Measurements from ENCODE around the gene OPCML. TPM values are rescaled to one million over a fixed set of nuclear protein-coding genes. Genes with fewer than 3 reads are reported as not detected.

OPCML gene
- total and polyA plus RNA-seq, 7 experiments from 2014 or later: not detected

- Histone ChIP-seq H3K36me3 (ENCODE audit: control insufficient read depth in 2 of 3, insufficient read depth in 3 of 3, low read length in 3 of 3) (no peaks in the 10 kb centered on the region), H3K4me1 (ENCODE audit: control insufficient read depth in 2 of 2, insufficient read depth in 2 of 2, low read length in 2 of 2) (no peaks in the 10 kb centered on the region), H3K27ac (ENCODE audit: low read depth, low read length) (no peak overlapping the region), H3K27me3 (ENCODE audit: control insufficient read depth in 2 of 2, insufficient read depth in 2 of 2, low read length in 2 of 2) (no peaks in the 10 kb centered on the region), H3K9me3 (ENCODE audit: control insufficient read depth in 2 of 3, low read length in 3 of 3) (no peaks in the 10 kb centered on the region), H3K4me3 (ENCODE audit: low read length) (no peak overlapping the region)
- Mint-ChIP-seq H3K36me3 (no peaks in the 10 kb centered on the region), H3K9me3 (peaks cover 0 to 12% (median 2%) of the 10 kb centered on the region in 11 donors), H3K4me3 (no peak overlapping the region), H3K4me1 (no peaks in the 10 kb centered on the region), H3K27me3 (peaks cover 0 to 2% (median 0%) of the 10 kb centered on the region in 5 donors), H3K27ac (peak overlapping the region in 1 of 9 donors; percentile 28)
- ChIA-PET CTCF (no interaction called here), POLR2A (no interaction called here)
- intact Hi-C loops (cut with micrococcal nuclease): no loop called here
- ATAC-seq: no peak
- DNase-seq: no peak
Measured at GRCh38 chr11:133545199-133545803, 13.0 kb upstream of the OPCML start.

GRCh38 chr11:133541720-133542095 is 9.4 kb upstream of the OPCML start:
- Histone ChIP-seq H3K9me3 (ENCODE audit: control insufficient read depth in 2 of 3, low read length in 3 of 3) (no peaks in the 10 kb centered on the region), H3K27me3 (ENCODE audit: control insufficient read depth in 2 of 2, insufficient read depth in 2 of 2, low read length in 2 of 2) (no peaks in the 10 kb centered on the region), H3K4me1 (ENCODE audit: control insufficient read depth in 2 of 2, insufficient read depth in 2 of 2, low read length in 2 of 2) (no peaks in the 10 kb centered on the region), H3K27ac (ENCODE audit: low read depth, low read length) (no peak overlapping the region), H3K36me3 (ENCODE audit: control insufficient read depth in 2 of 3, insufficient read depth in 3 of 3, low read length in 3 of 3) (no peaks in the 10 kb centered on the region), H3K4me3 (ENCODE audit: low read length) (no peak overlapping the region)
- peaks cover 0 to 3% (median 0%) of the 10 kb centered on the region in 5 donors for H3K36me3 Mint-ChIP-seq
- H3K4me1 Mint-ChIP-seq: no peaks in the 10 kb centered on the region
- ChIA-PET CTCF (no interaction called here), POLR2A (no interaction called here)
- intact Hi-C loops (cut with micrococcal nuclease): no loop called here
- no peak overlapping the region for H3K4me3 Mint-ChIP-seq
- no peak overlapping the region for H3K27ac Mint-ChIP-seq
- ATAC-seq (no peak), DNase-seq (no peak)
- peaks cover 0 to 5% (median 0%) of the 10 kb centered on the region in 5 donors for H3K27me3 Mint-ChIP-seq
- peaks cover 0 to 18% (median 5%) of the 10 kb centered on the region in 11 donors for H3K9me3 Mint-ChIP-seq

GRCh38 chr11:133541021-133541719 is 8.9 kb upstream of the OPCML start:
- ATAC-seq: no peak
- no peak overlapping the region for H3K27ac ChIP-seq (ENCODE audit: low read depth, low read length)
- Mint-ChIP-seq H3K27me3 (peaks cover 0 to 5% (median 2%) of the 10 kb centered on the region in 5 donors), H3K4me1 (no peaks in the 10 kb centered on the region), H3K36me3 (peaks cover 0 to 3% (median 0%) of the 10 kb centered on the region in 5 donors), H3K9me3 (peaks cover 0 to 18% (median 5%) of the 10 kb centered on the region in 11 donors), H3K27ac (no peak overlapping the region), H3K4me3 (no peak overlapping the region)
- no peaks in the 10 kb centered on the region for H3K27me3 ChIP-seq (ENCODE audit: control insufficient read depth in 2 of 2, insufficient read depth in 2 of 2, low read length in 2 of 2)
- H3K4me3 ChIP-seq (ENCODE audit: low read length): no peak overlapping the region
- no peak for DNase-seq
- intact Hi-C loops (cut with micrococcal nuclease): no loop called here
- ChIA-PET CTCF (no interaction called here), POLR2A (no interaction called here)
- no peaks in the 10 kb centered on the region for H3K4me1 ChIP-seq (ENCODE audit: control insufficient read depth in 2 of 2, insufficient read depth in 2 of 2, low read length in 2 of 2)
- no peaks in the 10 kb centered on the region for H3K9me3 ChIP-seq (ENCODE audit: control insufficient read depth in 2 of 3, low read length in 3 of 3)
- no peaks in the 10 kb centered on the region for H3K36me3 ChIP-seq (ENCODE audit: control insufficient read depth in 2 of 3, insufficient read depth in 3 of 3, low read length in 3 of 3)

GRCh38 chr11:133536198-133536597 is 3.9 kb upstream of the OPCML start:
- H3K4me1 Mint-ChIP-seq: peaks cover 0 to 4% (median 0%) of the 10 kb centered on the region in 7 donors
- ChIA-PET CTCF (no interaction called here), POLR2A (no interaction called here)
- no peak overlapping the region for H3K4me3 Mint-ChIP-seq
- peaks cover 0 to 3% (median 0%) of the 10 kb centered on the region in 5 donors for H3K36me3 Mint-ChIP-seq
- DNase-seq (no peak), ATAC-seq (no peak)
- peaks cover 0 to 10% (median 4%) of the 10 kb centered on the region in 11 donors for H3K9me3 Mint-ChIP-seq
- no peaks in the 10 kb centered on the region for H3K4me1 ChIP-seq (ENCODE audit: control insufficient read depth in 2 of 2, insufficient read depth in 2 of 2, low read length in 2 of 2)
- no peak overlapping the region for H3K27ac ChIP-seq (ENCODE audit: low read depth, low read length)
- H3K4me3 ChIP-seq (ENCODE audit: low read length): no peak overlapping the region
- no peaks in the 10 kb centered on the region for H3K36me3 ChIP-seq (ENCODE audit: control insufficient read depth in 2 of 3, insufficient read depth in 3 of 3, low read length in 3 of 3)
- H3K27ac Mint-ChIP-seq: no peak overlapping the region
- intact Hi-C loops (cut with micrococcal nuclease): no loop called here
- no peaks in the 10 kb centered on the region for H3K9me3 ChIP-seq (ENCODE audit: control insufficient read depth in 2 of 3, low read length in 3 of 3)
- H3K27me3 ChIP-seq (ENCODE audit: control insufficient read depth in 2 of 2, insufficient read depth in 2 of 2, low read length in 2 of 2): peaks cover 0 to 4% of the 10 kb centered on the region in 2 donors
- H3K27me3 Mint-ChIP-seq: peaks cover 17 to 42% (median 27%) of the 10 kb centered on the region in 5 donors

GRCh38 chr11:133533205-133533604 is 904 bp upstream of the OPCML start:
- ChIA-PET CTCF (no interaction called here), POLR2A (no interaction called here)
- H3K4me3 Mint-ChIP-seq: no peak overlapping the region
- Histone ChIP-seq H3K27ac (ENCODE audit: low read depth, low read length) (no peak overlapping the region), H3K4me1 (ENCODE audit: control insufficient read depth in 2 of 2, insufficient read depth in 2 of 2, low read length in 2 of 2) (no peaks in the 10 kb centered on the region), H3K27me3 (ENCODE audit: control insufficient read depth in 2 of 2, insufficient read depth in 2 of 2, low read length in 2 of 2) (peaks cover 0 to 4% of the 10 kb centered on the region in 2 donors), H3K9me3 (ENCODE audit: control insufficient read depth in 2 of 3, low read length in 3 of 3) (no peaks in the 10 kb centered on the region), H3K36me3 (ENCODE audit: control insufficient read depth in 2 of 3, insufficient read depth in 3 of 3, low read length in 3 of 3) (no peaks in the 10 kb centered on the region), H3K4me3 (ENCODE audit: low read length) (no peak overlapping the region)
- no peak for DNase-seq
- no peak overlapping the region for H3K27ac Mint-ChIP-seq
- no peaks in the 10 kb centered on the region for H3K36me3 Mint-ChIP-seq
- peaks cover 0 to 8% (median 0%) of the 10 kb centered on the region in 11 donors for H3K9me3 Mint-ChIP-seq
- intact Hi-C loops (cut with micrococcal nuclease): no loop called here
- H3K4me1 Mint-ChIP-seq: peaks cover 0 to 4% (median 0%) of the 10 kb centered on the region in 7 donors
- ATAC-seq: no peak
- peaks cover 39 to 66% (median 56%) of the 10 kb centered on the region in 5 donors for H3K27me3 Mint-ChIP-seq

- H3K27ac ChIP-seq (ENCODE audit: low read depth, low read length): no peak overlapping the region
- no peaks in the 10 kb centered on the region for H3K9me3 ChIP-seq (ENCODE audit: control insufficient read depth in 2 of 3, low read length in 3 of 3)
- Mint-ChIP-seq H3K9me3 (peaks cover 0 to 8% (median 0%) of the 10 kb centered on the region in 11 donors), H3K36me3 (no peaks in the 10 kb centered on the region), H3K4me1 (peaks cover 0 to 4% (median 0%) of the 10 kb centered on the region in 7 donors), H3K27ac (no peak overlapping the region), H3K4me3 (no peak overlapping the region), H3K27me3 (peaks cover 39 to 67% (median 58%) of the 10 kb centered on the region in 5 donors)
- POLR2A ChIA-PET: no interaction called here
- CTCF ChIA-PET: no interaction called here
- no peaks in the 10 kb centered on the region for H3K4me1 ChIP-seq (ENCODE audit: control insufficient read depth in 2 of 2, insufficient read depth in 2 of 2, low read length in 2 of 2)
- ATAC-seq: no peak
- H3K27me3 ChIP-seq (ENCODE audit: control insufficient read depth in 2 of 2, insufficient read depth in 2 of 2, low read length in 2 of 2): peaks cover 0 to 4% of the 10 kb centered on the region in 2 donors
- intact Hi-C loops (cut with micrococcal nuclease): no loop called here
- no peaks in the 10 kb centered on the region for H3K36me3 ChIP-seq (ENCODE audit: control insufficient read depth in 2 of 3, insufficient read depth in 3 of 3, low read length in 3 of 3)
- no peak for DNase-seq
- no peak overlapping the region for H3K4me3 ChIP-seq (ENCODE audit: low read length)
Measured at GRCh38 chr11:133531458-133531857, 843 bp downstream of the OPCML start.

- Histone ChIP-seq H3K36me3 (ENCODE audit: control insufficient read depth in 2 of 3, insufficient read depth in 3 of 3, low read length in 3 of 3) (no peaks in the 10 kb centered on the region), H3K4me1 (ENCODE audit: control insufficient read depth in 2 of 2, insufficient read depth in 2 of 2, low read length in 2 of 2) (no peaks in the 10 kb centered on the region), H3K9me3 (ENCODE audit: control insufficient read depth in 2 of 3, low read length in 3 of 3) (no peaks in the 10 kb centered on the region), H3K27me3 (ENCODE audit: control insufficient read depth in 2 of 2, insufficient read depth in 2 of 2, low read length in 2 of 2) (peaks cover 0 to 4% of the 10 kb centered on the region in 2 donors), H3K4me3 (ENCODE audit: low read length) (no peak overlapping the region), H3K27ac (ENCODE audit: low read depth, low read length) (no peak overlapping the region)
- Mint-ChIP-seq H3K4me1 (peaks cover 0 to 4% (median 0%) of the 10 kb centered on the region in 7 donors), H3K27me3 (peaks cover 39 to 68% (median 58%) of the 10 kb centered on the region in 5 donors), H3K36me3 (no peaks in the 10 kb centered on the region), H3K9me3 (peaks cover 0 to 8% (median 1%) of the 10 kb centered on the region in 11 donors), H3K4me3 (no peak overlapping the region), H3K27ac (no peak overlapping the region)
- intact Hi-C loops (cut with micrococcal nuclease): no loop called here
- ATAC-seq (no peak), DNase-seq (no peak)
- POLR2A ChIA-PET: no interaction called here
- CTCF ChIA-PET: no interaction called here
Measured at GRCh38 chr11:133530501-133530835, 1.8 kb downstream of the OPCML start.

Measured in naive thymus-derived CD4-positive, alpha-beta T cell (primary cell).